HepG2 (cell line): ENCODE results near the gene PLP1. TPM values are rescaled to one million over a fixed set of nuclear protein-coding genes. Genes with fewer than 3 reads are reported as not detected.
"Not testable (repeated sequence)": the region's sequence is repeated elsewhere in the genome, so short reads cannot be mapped to it uniquely, and the experiment has no call there.

ENCODE experiments used
- ATAC-seq: fragments of 200-7000 bp; cut with Tn5 transposase; 3 replicates; pipeline ENCODE4 v1.9.1; 2020; ENCODE audit warnings: mild to moderate bottlenecking, moderate library complexity
- BruUV-seq: library from RNA; stranded (reverse); fragments of 400-500 nt; replicated peaks from 2 replicates; lab custom pipeline; 2021; lab: Mats Ljungman, UMichigan
- CTCF ChIA-PET: fragments of 300-600 bp; formaldehyde crosslinking; extraction: SDS; loops from one replicate; lab custom pipeline; 2021; ENCODE audit warnings: low total read pairs, inconsistent platforms, low intra/inter-chr PET ratio; lab: Yijun Ruan, JAX
- POLR2A ChIA-PET: fragments of 350-600 bp; sonication (Branson Sonifier 250); formaldehyde crosslinking; loops from one replicate; lab custom pipeline; 2020; ENCODE audit warnings: antibody characterized with exemption, inconsistent platforms; lab: Yijun Ruan, JAX
- DNase-seq: peaks from one replicate; pipeline ENCODE4 v3.0.0-alpha.2; 2015; ENCODE audit warnings: low spot score
- FAIRE-seq: peaks from 3 replicates; lab custom pipeline; 2011; peaks lifted over from hg19 to GRCh38; lab: Jason Lieb, UNC
- H2AFZ ChIP-seq: one replicate; pipeline ENCODE4 v1.6.1; 2011; ENCODE audit warnings: low read length, inconsistent platforms
- H3K27ac ChIP-seq: fragments of 300-600 bp; 3 replicates; pipeline ENCODE4 v1.8.0; 2011; ENCODE audit warnings: mixed run types, mild to moderate bottlenecking, mixed read lengths, low read length, inconsistent platforms; ENCODE audit not compliant: insufficient read depth; ENCODE audit errors: extremely low read length
- H3K27me3 ChIP-seq, 2 experiments: fragments of 200-600 bp in 1 of 2; 2 replicates in 1 of 2; 3 replicates in 1 of 2; pipeline versions ENCODE4 v1.6.0 to v1.8.0; 2011; ENCODE audit warnings: low read length in 2 of 2, mild to moderate bottlenecking in 2 of 2, moderate library complexity in 2 of 2, inconsistent platforms in 1 of 2; ENCODE audit not compliant: insufficient read depth in 2 of 2, control insufficient read depth in 1 of 2
- H3K36me3 ChIP-seq, 2 experiments: fragments of 200-600 bp in 1 of 2; replicated peaks in 1 of 2; 2 replicates in 1 of 2; 3 replicates in 1 of 2; pipeline versions ENCODE4 v1.5.1 to v1.8.0; 2011; ENCODE audit warnings: low read length in 2 of 2, inconsistent platforms in 1 of 2; ENCODE audit not compliant: insufficient read depth in 2 of 2, control insufficient read depth in 1 of 2
- H3K4me1 ChIP-seq: 2 replicates; pipeline ENCODE4 v1.5.1; 2012; ENCODE audit warnings: low read length, inconsistent platforms; ENCODE audit not compliant: insufficient read depth
- H3K4me2 ChIP-seq: 2 replicates; pipeline ENCODE4 v1.6.0; 2011; ENCODE audit warnings: low read depth, low read length, inconsistent platforms
- H3K4me3 ChIP-seq, 3 experiments: fragments of 200-600 bp in 1 of 3; sonication (generic), shearing (Covaris generic) in 1 of 3; replicated peaks in 1 of 3; 2 replicates each; pipeline ENCODE4 v1.5.1; 2011 to 2016; ENCODE audit warnings: low read length in 3 of 3, inconsistent platforms in 2 of 3, low read depth in 2 of 3, mild to moderate bottlenecking in 2 of 3, control low read depth in 1 of 3, mixed read lengths in 1 of 3; ENCODE audit not compliant: insufficient read depth in 1 of 3
- H3K79me2 ChIP-seq: one replicate; pipeline ENCODE4 v1.6.1; 2011; ENCODE audit warnings: low read length, inconsistent platforms; ENCODE audit not compliant: insufficient read depth
- H3K9ac ChIP-seq: 2 replicates; pipeline ENCODE4 v1.6.0; 2011; ENCODE audit warnings: mild to moderate bottlenecking, low read depth, low read length, inconsistent platforms; ENCODE audit not compliant: insufficient read depth
- H3K9me3 ChIP-seq: 2 replicates; pipeline ENCODE4 v1.5.1; 2012; ENCODE audit warnings: mild to moderate bottlenecking, low read length
- H4K20me1 ChIP-seq: 2 replicates; pipeline ENCODE4 v1.6.0; 2011; ENCODE audit warnings: inconsistent platforms, mild to moderate bottlenecking, low read length, moderate library complexity; ENCODE audit not compliant: insufficient read depth
- CREB1 ChIP-seq, 2 experiments: fragments of 450-650 bp in 1 of 2; IDR thresholded peaks; 2 replicates each; pipeline ENCODE4 v1.6.1; 2016 to 2017; ENCODE audit warnings: control low read depth in 1 of 2, mild to moderate bottlenecking in 1 of 2, missing compliant biosample characterization in 1 of 2, missing genetic modification characterization in 1 of 2
- KLF16 ChIP-seq, 2 experiments: sonication (generic) in 1 of 2; formaldehyde crosslinking in 1 of 2; IDR thresholded peaks; 2 replicates each; pipeline versions ENCODE4 v1.6.1 to v1.8.0; 2016 to 2023; ENCODE audit warnings: missing genetic modification reagents in 2 of 2, missing compliant biosample characterization in 1 of 2
- TBX3 ChIP-seq: fragments of 450-650 bp; IDR thresholded peaks from 2 replicates; pipeline ENCODE4 v1.6.1; 2017; ENCODE audit warnings: antibody characterized with exemption, mild to moderate bottlenecking, inconsistent platforms, borderline replicate concordance
- ZNF616 ChIP-seq: sonication (generic); formaldehyde crosslinking; IDR thresholded peaks from 2 replicates; pipeline ENCODE4 v1.5.0; 2020; ENCODE audit warnings: low read depth, mild to moderate bottlenecking, missing genetic modification reagents
- WGBS: methylation state at CpG from one replicate; pipeline ENCODE4 v1.1.6; 2017; ENCODE audit warnings: low lambda C conversion rate; 5-methylcytosine and 5-hydroxymethylcytosine counted together
- in situ Hi-C: cut with HindIII; loops from 2 replicates; pipeline ENCODE4 v1.10.0; 2017; ENCODE audit warnings: low pct_unique_long_range_greater_than_20kb; ENCODE audit not compliant: extremely low pct_ligation_motif_present
- intact Hi-C: fragments of 100-400 bp; cut with micrococcal nuclease; formaldehyde crosslinking; loops from one replicate; pipeline ENCODE4 v1.10.0; 2022; ENCODE audit not compliant: unreplicated experiment
- polyA plus RNA-seq, 8 experiments: library from polyadenylated mRNA; depleted of rRNA in 3 of 8; stranded (reverse) in 7 of 8; unstranded in 1 of 8; fragments of >200 nt; fragmentation: Illumina TruSeq in 4 of 8; extraction: Trizol in 4 of 8; gene quantifications; 2 replicates each; pipeline versions ENCODE4 v1.2.1 to v1.2.3, GENCODE V29; 2011 to 2016; ENCODE audit warnings: low read depth in 4 of 8, missing spikeins in 1 of 8, mixed read lengths in 1 of 8; ENCODE audit not compliant: insufficient read depth in 1 of 8
- total RNA-seq, 5 experiments: library from RNA; depleted of rRNA; stranded (reverse); fragments of >200 nt; fragmentation: Illumina TruSeq; extraction: Trizol; gene quantifications; 2 replicates each; pipeline ENCODE4 v1.2.3, GENCODE V29; 2016; ENCODE audit warnings: low read depth in 1 of 5
- TF ChIP-seq, protein P1 (sequence below): sonication (generic); formaldehyde crosslinking; IDR thresholded peaks from 2 replicates; pipeline ENCODE4 v1.8.0; 2022; ENCODE audit warnings: mild to moderate bottlenecking, missing genetic modification reagents, borderline replicate concordance

The PLP1 gene
- total and polyA plus RNA-seq, 2 of the 13 experiments (the other 11 are each of a cell fraction or from before 2014, with no cell fraction given): 0.15 to 0.27 TPM

DNA sequence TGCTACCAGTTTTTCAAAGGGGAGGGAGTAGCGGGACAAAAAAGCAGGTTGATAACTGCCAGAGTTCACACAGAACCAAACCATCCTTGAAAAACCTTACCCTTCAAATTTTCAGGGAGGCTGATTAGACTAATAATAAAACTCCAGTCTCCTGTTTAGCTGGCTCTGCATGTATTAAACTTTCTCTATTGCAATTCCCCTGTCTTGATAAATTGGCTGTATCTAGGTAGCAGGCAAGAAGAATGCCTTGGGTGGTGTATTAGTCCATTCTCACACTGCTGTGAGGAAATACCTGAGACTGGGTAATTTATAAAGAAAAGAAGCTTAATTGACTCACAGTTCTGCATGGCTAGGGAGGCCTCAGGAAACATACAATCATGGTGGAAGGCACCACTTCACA is 18.1 kb upstream of the PLP1 start (continued):
- TF ChIP-seq TBX3 (no peak), KLF16 (CRISPR knock-in tag; IDR thresholded peaks at IDR 0.05) (no peak), CREB1 (IDR thresholded peaks at IDR 0.05) (no peak), CREB1 (CRISPR knock-in tag; IDR thresholded peaks at IDR 0.05) (no peak), ZNF616 (CRISPR knock-in tag) (no peak)
- TF ChIP-seq, protein P1, sequence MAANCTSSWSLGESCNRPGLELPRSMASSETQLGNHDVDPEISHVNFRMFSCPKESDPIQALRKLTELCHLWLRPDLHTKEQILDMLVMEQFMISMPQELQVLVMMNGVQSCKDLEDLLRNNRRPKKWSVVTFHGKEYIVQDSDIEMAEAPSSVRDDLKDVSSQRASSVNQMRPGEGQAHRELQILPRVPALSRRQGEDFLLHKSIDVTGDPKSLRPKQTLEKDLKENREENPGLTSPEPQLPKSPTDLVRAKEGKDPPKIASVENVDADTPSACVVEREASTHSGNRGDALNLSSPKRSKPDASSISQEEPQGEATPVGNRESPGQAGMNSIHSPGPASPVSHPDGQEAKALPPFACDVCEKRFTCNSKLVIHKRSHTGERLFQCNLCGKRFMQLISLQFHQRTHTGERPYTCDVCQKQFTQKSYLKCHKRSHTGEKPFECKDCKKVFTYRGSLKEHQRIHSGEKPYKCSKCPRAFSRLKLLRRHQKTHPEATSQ (CRISPR knock-in tag): no peak

DNA sequence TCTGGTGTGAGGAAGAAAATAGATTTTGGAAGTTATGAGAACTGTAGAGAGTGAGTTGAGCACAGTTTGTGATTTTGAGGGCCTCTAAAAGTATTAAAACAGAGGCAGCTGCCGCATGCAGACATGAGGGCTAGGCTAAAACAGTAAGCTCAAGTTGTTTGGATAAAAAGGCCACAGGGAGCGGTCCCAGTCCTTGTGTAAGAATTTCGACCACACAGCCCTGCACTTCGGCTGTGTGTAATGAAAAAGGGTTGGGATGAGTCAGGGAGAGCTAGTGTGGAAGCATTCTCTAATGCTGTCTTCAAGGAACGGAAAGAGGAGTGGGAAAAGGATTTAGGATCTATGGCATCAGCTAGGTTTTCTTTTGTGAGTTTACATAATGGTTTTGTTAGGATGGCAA is 13.1 kb upstream of the PLP1 start:
- BruUV-seq, H3K4me1 ChIP-seq, FAIRE-seq, CTCF ChIA-PET, intact Hi-C loops, H3K79me2 ChIP-seq, DNase-seq, POLR2A ChIA-PET, H3K9ac ChIP-seq, ATAC-seq, H3K27ac ChIP-seq, H3K4me3 ChIP-seq, H3K4me2 ChIP-seq, H3K9me3 ChIP-seq, H4K20me1 ChIP-seq, H3K27me3 ChIP-seq, in situ Hi-C loops, H3K36me3 ChIP-seq, H2AFZ ChIP-seq: not testable (repeated sequence)
- WGBS: 44% methylated on average over 5 of the region's 5 CpGs

DNA sequence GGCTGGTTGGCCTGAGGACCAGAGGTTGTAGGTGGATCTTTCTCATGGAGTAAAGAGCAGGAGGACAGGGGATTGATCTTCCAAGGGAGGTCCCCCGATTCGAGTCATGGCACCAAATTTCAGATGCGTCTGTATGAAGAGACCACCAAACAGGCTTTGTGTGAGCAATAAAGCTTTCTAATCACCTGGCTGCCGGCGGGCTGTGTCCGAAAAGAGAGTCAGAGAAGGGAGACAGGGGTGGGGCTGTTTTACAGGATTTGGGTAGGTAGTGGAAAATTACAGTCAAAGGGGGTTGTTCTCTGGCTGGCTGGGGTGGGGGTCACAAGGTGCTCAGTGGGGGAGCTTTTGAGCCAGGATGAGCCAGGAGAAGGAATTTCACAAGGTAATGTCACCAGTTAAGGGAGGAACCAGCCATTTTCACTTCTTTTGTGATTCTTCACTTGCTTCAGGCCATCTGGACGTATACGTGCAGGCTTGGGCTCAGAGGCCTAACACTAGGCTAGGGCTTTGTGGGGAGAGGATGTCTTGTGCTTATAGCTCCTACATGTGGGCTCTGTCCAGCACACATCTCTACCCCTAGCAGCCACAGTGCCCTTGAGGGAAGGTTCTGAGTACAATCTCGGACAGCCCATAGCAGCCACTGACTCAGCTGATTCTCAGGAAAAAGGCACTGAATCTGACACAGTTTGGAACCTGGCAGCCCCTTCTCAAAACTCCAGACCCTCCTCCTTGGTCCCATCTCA is 9.7 kb upstream of the PLP1 start:
- H3K4me1 ChIP-seq, H3K4me2 ChIP-seq, H4K20me1 ChIP-seq, ATAC-seq, H2AFZ ChIP-seq, intact Hi-C loops, H3K4me3 ChIP-seq, FAIRE-seq, in situ Hi-C loops, BruUV-seq, H3K27me3 ChIP-seq, H3K9me3 ChIP-seq, CTCF ChIA-PET, DNase-seq, H3K36me3 ChIP-seq, H3K27ac ChIP-seq, H3K79me2 ChIP-seq, H3K9ac ChIP-seq, POLR2A ChIA-PET: not testable (repeated sequence)
- WGBS: 5% methylated on average over 4 of the region's 9 CpGs
